GM12873 (cell line): ENCODE results near the gene OTUB2.

Experiments used
- CTCF ChIP-seq: IDR thresholded peaks from 2 replicates; pipeline ENCODE4 v1.5.1; 2012; ENCODE audit warnings: low read depth, mild to moderate bottlenecking, moderate library complexity, low read length, control low read depth; ENCODE audit not compliant: insufficient read depth; ENCODE audit errors: missing control alignments

The OTUB2 gene

GRCh38 chr14:93987815-93988476 lies 38.2 kb upstream of the OTUB2 start:
- no peak for TF ChIP-seq CTCF

GRCh38 chr14:93989939-93990338 lies 36.2 kb upstream of the OTUB2 start:
- no peak for TF ChIP-seq CTCF

GRCh38 chr14:93991212-93991611 lies 34.9 kb upstream of the OTUB2 start:
- no peak for TF ChIP-seq CTCF

GRCh38 chr14:93991649-93992048 lies 34.5 kb upstream of the OTUB2 start:
- TF ChIP-seq CTCF: no peak

GRCh38 chr14:93993382-93993781 lies 32.8 kb upstream of the OTUB2 start:
- no peak for TF ChIP-seq CTCF

- no peak for TF ChIP-seq CTCF
Measured at GRCh38 chr14:93994919-93995682, 31.0 kb upstream of the OTUB2 start.

- TF ChIP-seq CTCF: no peak
Measured at GRCh38 chr14:93996130-93996695, 29.9 kb upstream of the OTUB2 start.
